Measurements from ENCODE around the gene SUCLG2. TPM values are rescaled to one million over a fixed set of nuclear protein-coding genes. Genes with fewer than 3 reads are reported as not detected.

SUCLG2 gene
- total and polyA plus RNA-seq, 9 of the 15 experiments (the other 6 are each of a cell fraction or from before 2014, with no cell fraction given), result 10.1 to 41.4 (median 29.0) TPM

DNA sequence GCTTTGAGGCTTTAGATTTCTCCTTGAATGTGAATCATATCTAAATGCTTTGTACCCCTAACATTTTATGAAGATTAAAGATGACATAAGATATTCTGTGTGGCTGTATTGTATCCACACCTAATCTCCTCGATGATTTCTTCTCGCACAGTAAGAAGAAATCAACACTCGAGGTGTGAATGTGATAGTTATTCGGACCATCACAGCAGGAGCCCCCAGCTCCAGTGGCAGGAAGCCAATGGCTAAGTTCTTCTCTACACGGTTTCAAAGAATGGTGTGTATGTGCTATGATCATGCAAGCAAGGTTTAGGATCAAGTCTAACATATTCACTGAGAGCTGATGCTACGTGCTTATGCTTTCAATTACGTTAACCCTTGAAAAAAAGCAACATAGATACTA is 271.0 kb downstream of the SUCLG2 start:
- Histone ChIP-seq H3K4me1 (replicated peaks in 1 of 2; ENCODE audit: control insufficient read depth in 2 of 2, insufficient read depth in 2 of 2, low read length in 2 of 2) (no peaks in the 10 kb centered on the region; a peak in 1 of 5 replicates), H3K79me2 (ENCODE audit: control insufficient read depth, insufficient read depth, low read length) (no peaks in the 10 kb centered on the region), H4K20me1 (replicated peaks; ENCODE audit: control insufficient read depth, insufficient read depth, low read length) (no peaks in the 10 kb centered on the region; the same call in 1 of the 2 replicates), H3K27me3 (ENCODE audit: control insufficient read depth in 2 of 2, insufficient read depth in 2 of 2, low read length in 2 of 2) (no peaks in the 10 kb centered on the region), H3K9me3 (replicated peaks; ENCODE audit: control insufficient read depth, insufficient read depth, low read depth, low read length) (no peaks in the 10 kb centered on the region), H3K4me3 (no peak overlapping the region), H2AFZ (ENCODE audit: low read depth, low read length) (no peak overlapping the region), H3K4me2 (ENCODE audit: insufficient read depth, low read length) (no peak overlapping the region), H3K36me3 (ENCODE audit: control insufficient read depth, insufficient read depth, low read length) (no peaks in the 10 kb centered on the region), H3K9ac (ENCODE audit: insufficient read depth in 1 of 2, low read depth in 2 of 2, low read length in 2 of 2) (no peak overlapping the region), H3K27ac (ENCODE audit: extremely low read depth, low read depth, low read length) (no peak overlapping the region), H3K9me1 (ENCODE audit: control insufficient read depth, insufficient read depth, low read length) (no peaks in the 10 kb centered on the region)
- 70% methylated on average over 7 of the region's 7 CpGs for WGBS (ENCODE audit: insufficient coverage, low coverage, missing lambda C conversion rate)
- FAIRE-seq (no peak), ATAC-seq (no peak), DNase-seq (ENCODE audit: extremely low read depth in 1 of 4, low spot score in 3 of 4) (no peak)
- ChIA-PET POLR2A (no interaction called here), CTCF (ENCODE audit: low intra/inter-chr PET ratio) (no interaction called here)
- in situ Hi-C loops (cut with MboI) (no loop called here), intact Hi-C loops (cut with micrococcal nuclease) (loop anchor here (5.0 kb wide), 1 partner anchor 1494 kb away; no protein-coding TSS in a partner anchor)
- no TSS peak for BruUV-seq (replicated peaks)
- no peak for TF ChIP-seq ZNF165 (CRISPR knock-in tag; IDR thresholded peaks at IDR 0.05; ENCODE audit: borderline replicate concordance)
- no peak for TF ChIP-seq POLR2AphosphoS2 (IDR thresholded peaks at IDR 0.05; ENCODE audit: low read length)
- no peak for TF ChIP-seq EZH2 (IDR thresholded peaks at IDR 0.05; ENCODE audit: borderline replicate concordance, low read depth, low read length)
- TF ChIP-seq, protein P1, sequence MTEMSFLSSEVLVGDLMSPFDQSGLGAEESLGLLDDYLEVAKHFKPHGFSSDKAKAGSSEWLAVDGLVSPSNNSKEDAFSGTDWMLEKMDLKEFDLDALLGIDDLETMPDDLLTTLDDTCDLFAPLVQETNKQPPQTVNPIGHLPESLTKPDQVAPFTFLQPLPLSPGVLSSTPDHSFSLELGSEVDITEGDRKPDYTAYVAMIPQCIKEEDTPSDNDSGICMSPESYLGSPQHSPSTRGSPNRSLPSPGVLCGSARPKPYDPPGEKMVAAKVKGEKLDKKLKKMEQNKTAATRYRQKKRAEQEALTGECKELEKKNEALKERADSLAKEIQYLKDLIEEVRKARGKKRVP (CRISPR knock-in tag; IDR thresholded peaks at IDR 0.05), result no peak
- no peak for TF ChIP-seq TRIM24 (IDR thresholded peaks at IDR 0.05)
- TF ChIP-seq, protein P2, sequence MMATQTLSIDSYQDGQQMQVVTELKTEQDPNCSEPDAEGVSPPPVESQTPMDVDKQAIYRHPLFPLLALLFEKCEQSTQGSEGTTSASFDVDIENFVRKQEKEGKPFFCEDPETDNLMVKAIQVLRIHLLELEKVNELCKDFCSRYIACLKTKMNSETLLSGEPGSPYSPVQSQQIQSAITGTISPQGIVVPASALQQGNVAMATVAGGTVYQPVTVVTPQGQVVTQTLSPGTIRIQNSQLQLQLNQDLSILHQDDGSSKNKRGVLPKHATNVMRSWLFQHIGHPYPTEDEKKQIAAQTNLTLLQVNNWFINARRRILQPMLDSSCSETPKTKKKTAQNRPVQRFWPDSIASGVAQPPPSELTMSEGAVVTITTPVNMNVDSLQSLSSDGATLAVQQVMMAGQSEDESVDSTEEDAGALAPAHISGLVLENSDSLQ (IDR thresholded peaks at IDR 0.05), result no peak
- TF ChIP-seq, protein P3, sequence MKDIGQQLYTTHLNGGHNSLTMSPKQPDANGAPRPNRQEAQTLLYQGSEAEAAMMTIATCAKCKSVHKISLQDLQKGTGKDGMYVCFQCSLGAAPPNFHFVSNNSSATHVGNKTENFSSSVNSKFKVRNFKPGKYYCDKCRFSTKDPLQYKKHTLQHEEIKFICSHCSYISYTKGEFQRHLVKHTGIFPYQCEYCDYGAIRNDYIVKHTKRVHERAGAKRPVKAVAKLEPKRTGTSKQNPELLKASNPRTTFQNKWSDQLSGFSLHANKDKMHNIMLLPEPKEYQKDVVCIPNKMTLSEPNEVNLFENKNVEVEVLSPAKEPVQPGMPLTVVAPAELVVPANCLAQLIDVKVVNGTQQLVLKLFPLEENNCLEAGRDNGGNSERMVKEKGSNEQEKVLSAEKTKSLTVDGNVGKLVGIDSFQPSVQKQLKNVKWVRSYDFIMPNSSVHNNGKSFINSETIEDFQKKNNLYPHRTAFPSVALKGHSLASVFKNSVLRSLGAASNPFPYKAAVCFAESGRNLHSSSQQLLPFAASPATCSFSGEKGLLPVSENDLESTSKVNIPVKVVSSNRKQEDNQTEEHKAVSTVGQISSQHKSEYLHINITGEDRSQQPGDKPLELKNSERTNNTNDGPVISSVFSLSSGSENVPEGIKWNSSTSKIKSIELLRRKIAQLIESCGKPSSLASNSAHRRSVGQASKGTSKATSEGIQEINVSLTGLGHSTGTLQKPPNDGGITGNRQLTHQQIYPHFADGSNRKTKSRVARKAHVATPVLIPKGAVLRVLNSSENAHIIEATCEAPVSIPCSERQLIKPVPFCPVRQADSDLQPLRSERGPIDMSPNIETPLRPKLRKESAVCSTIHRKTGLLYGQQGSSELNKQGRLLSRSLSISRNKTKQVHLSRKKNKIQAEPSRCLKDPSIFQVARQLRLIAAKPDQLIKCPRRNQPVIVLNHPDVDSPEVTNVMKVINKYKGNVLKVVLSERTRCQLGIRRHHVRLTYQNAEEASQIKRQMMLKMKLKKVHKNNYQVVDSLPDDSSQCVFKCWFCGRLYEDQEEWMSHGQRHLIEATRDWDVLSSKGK (CRISPR knock-in tag; IDR thresholded peaks at IDR 0.05), result no peak
- TF ChIP-seq, protein P4, sequence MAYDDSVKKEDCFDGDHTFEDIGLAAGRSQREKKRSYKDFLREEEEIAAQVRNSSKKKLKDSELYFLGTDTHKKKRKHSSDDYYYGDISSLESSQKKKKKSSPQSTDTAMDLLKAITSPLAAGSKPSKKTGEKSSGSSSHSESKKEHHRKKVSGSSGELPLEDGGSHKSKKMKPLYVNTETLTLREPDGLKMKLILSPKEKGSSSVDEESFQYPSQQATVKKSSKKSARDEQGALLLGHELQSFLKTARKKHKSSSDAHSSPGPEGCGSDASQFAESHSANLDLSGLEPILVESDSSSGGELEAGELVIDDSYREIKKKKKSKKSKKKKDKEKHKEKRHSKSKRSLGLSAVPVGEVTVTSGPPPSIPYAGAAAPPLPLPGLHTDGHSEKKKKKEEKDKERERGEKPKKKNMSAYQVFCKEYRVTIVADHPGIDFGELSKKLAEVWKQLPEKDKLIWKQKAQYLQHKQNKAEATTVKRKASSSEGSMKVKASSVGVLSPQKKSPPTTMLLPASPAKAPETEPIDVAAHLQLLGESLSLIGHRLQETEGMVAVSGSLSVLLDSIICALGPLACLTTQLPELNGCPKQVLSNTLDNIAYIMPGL (CRISPR knock-in tag; IDR thresholded peaks at IDR 0.05), result no peak
- no peak for TF ChIP-seq HMG20B (CRISPR knock-in tag; IDR thresholded peaks at IDR 0.05)
- no peak for TF ChIP-seq TARDBP (IDR thresholded peaks at IDR 0.05)
- TF ChIP-seq, protein P5, sequence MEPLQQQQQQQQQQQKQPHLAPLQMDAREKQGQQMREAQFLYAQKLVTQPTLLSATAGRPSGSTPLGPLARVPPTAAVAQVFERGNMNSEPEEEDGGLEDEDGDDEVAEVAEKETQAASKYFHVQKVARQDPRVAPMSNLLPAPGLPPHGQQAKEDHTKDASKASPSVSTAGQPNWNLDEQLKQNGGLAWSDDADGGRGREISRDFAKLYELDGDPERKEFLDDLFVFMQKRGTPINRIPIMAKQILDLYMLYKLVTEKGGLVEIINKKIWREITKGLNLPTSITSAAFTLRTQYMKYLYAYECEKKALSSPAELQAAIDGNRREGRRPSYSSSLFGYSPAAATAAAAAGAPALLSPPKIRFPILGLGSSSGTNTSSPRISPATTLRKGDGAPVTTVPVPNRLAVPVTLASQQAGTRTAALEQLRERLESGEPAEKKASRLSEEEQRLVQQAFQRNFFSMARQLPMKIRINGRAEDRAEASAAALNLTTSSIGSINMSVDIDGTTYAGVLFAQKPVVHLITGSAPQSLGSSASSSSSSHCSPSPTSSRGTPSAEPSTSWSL (CRISPR knock-in tag; IDR thresholded peaks at IDR 0.05; ENCODE audit: borderline replicate concordance), result no peak
- no peak for TF ChIP-seq SIRT6 (IDR thresholded peaks at IDR 0.05; ENCODE audit: low read depth, low read length)
- no peak for TF ChIP-seq TAF1 (IDR thresholded peaks at IDR 0.05; ENCODE audit: control insufficient read depth, extremely low read depth, insufficient read depth, low read length, severe bottlenecking)
- no peak for TF ChIP-seq DDX20 (tag; IDR thresholded peaks at IDR 0.05; ENCODE audit: low read depth)
- no peak for TF ChIP-seq ZNF124 (CRISPR knock-in tag; IDR thresholded peaks at IDR 0.05)

Measured in K562 (cell line).